Upper lobe of left lung (tissue), 4 donors: ENCODE data around the gene CISH.
A peak's percentile ranks its signal among the peaks of the same experiment; 100 is the strongest.

Experiments used
- POLR2A ChIP-seq, 4 donors: fragments of 450-650 bp; IDR thresholded peaks; one replicate each; pipeline ENCODE4 v1.5.1; 2016 to 2017; ENCODE audit warnings: antibody characterized with exemption in 4 of 4, mild to moderate bottlenecking in 2 of 4
- POLR2AphosphoS5 ChIP-seq, 2 donors: sonication (generic); formaldehyde crosslinking; IDR thresholded peaks; one replicate each; pipeline ENCODE4 v1.5.1; 2017; ENCODE audit warnings: antibody characterized with exemption in 2 of 2

- TF ChIP-seq POLR2AphosphoS5 (IDR thresholded peaks at IDR 0.05) (peak in 1 of 2 donors; percentile 21), POLR2A (IDR thresholded peaks at IDR 0.05) (peak in 1 of 4 donors; percentile 46)
Measured at GRCh38 chr3:50605901-50606326, 5.7 kb downstream of the CISH start.
